ENCODE results near the gene MAP3K9. TPM values are rescaled to one million over a fixed set of nuclear protein-coding genes. Genes with fewer than 3 reads are reported as not detected.

The MAP3K9 gene
- total RNA-seq, 1 donor from 2014 or later: 13.0 TPM

GRCh38 chr14:70699646-70700045, 109.7 kb downstream of the MAP3K9 start:
- H3K27ac ChIP-seq (ENCODE audit: low read depth, low read length): no peak overlapping the region
- Mint-ChIP-seq H3K36me3 (ENCODE audit: low read depth, unreplicated experiment) (no peaks in the 10 kb centered on the region), H3K27ac (ENCODE audit: unreplicated experiment) (no peak overlapping the region), H3K9me3 (ENCODE audit: unreplicated experiment) (no peaks in the 10 kb centered on the region), H3K27me3 (ENCODE audit: low read depth, unreplicated experiment) (peaks cover 8% of the 10 kb centered on the region), H3K4me1 (ENCODE audit: low read depth, unreplicated experiment) (peaks cover 14% of the 10 kb centered on the region), H3K4me3 (ENCODE audit: unreplicated experiment) (no peak overlapping the region)
- no peaks in the 10 kb centered on the region for H3K4me1 ChIP-seq (ENCODE audit: insufficient read depth, low read length)
- no peak overlapping the region for H3K4me2 ChIP-seq (ENCODE audit: low read length)
- H3K27me3 ChIP-seq (ENCODE audit: insufficient read depth, low read length): no peaks in the 10 kb centered on the region
- H3K36me3 ChIP-seq (ENCODE audit: insufficient read depth, low read length): no peaks in the 10 kb centered on the region
- TF ChIP-seq, protein P1, sequence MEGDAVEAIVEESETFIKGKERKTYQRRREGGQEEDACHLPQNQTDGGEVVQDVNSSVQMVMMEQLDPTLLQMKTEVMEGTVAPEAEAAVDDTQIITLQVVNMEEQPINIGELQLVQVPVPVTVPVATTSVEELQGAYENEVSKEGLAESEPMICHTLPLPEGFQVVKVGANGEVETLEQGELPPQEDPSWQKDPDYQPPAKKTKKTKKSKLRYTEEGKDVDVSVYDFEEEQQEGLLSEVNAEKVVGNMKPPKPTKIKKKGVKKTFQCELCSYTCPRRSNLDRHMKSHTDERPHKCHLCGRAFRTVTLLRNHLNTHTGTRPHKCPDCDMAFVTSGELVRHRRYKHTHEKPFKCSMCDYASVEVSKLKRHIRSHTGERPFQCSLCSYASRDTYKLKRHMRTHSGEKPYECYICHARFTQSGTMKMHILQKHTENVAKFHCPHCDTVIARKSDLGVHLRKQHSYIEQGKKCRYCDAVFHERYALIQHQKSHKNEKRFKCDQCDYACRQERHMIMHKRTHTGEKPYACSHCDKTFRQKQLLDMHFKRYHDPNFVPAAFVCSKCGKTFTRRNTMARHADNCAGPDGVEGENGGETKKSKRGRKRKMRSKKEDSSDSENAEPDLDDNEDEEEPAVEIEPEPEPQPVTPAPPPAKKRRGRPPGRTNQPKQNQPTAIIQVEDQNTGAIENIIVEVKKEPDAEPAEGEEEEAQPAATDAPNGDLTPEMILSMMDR (IDR thresholded peaks at IDR 0.05; ENCODE audit: insufficient read depth, low read depth, low read length): no peak
- TF ChIP-seq EZH2 (IDR thresholded peaks at IDR 0.05; ENCODE audit: insufficient read depth, low read length): no peak
- H3K9me3 ChIP-seq (ENCODE audit: insufficient read depth, low read depth, low read length): no peaks in the 10 kb centered on the region
- no peaks in the 10 kb centered on the region for H4K20me1 ChIP-seq (ENCODE audit: insufficient read depth, low read length)
- no peak overlapping the region for H3K9ac ChIP-seq (ENCODE audit: low read length)
- H2AFZ ChIP-seq (ENCODE audit: low read depth, low read length): no peak overlapping the region
- H3K79me2 ChIP-seq (ENCODE audit: insufficient read depth, low read length): no peaks in the 10 kb centered on the region
- FAIRE-seq (no peak), DNase-seq (ENCODE audit: low read depth) (no peak)
- H3K4me3 ChIP-seq (ENCODE audit: insufficient read depth, low read depth, low read length): no peak overlapping the region

DNA sequence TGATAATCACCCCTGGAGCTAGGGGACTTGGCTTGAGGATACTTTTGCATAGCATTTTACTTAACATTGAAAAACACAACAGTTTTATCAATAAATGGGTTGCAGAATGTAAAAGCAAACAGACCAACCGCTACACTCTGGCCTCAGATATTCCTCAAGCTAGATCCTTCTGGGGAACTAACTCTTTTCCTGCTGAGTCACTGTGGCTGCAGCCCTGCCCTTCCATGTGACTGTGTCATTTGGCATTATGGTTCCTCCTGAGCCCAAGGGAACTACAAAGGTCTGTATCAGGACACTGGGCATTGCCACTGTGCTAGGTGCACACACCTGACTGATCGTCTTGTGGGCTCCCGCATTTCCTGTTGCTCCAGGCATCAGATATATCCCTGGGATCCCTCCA, 111.0 kb downstream of the MAP3K9 start:
- no peaks in the 10 kb centered on the region for H3K9me3 Mint-ChIP-seq (ENCODE audit: unreplicated experiment)
- H3K4me1 Mint-ChIP-seq (ENCODE audit: low read depth, unreplicated experiment): peaks cover 14% of the 10 kb centered on the region
- no peak overlapping the region for H3K4me3 Mint-ChIP-seq (ENCODE audit: unreplicated experiment)
- FAIRE-seq (no peak), DNase-seq (ENCODE audit: low read depth) (peak; percentile 48)
- H3K36me3 Mint-ChIP-seq (ENCODE audit: low read depth, unreplicated experiment): no peaks in the 10 kb centered on the region
- Histone ChIP-seq H3K4me2 (ENCODE audit: low read length) (no peak overlapping the region), H3K4me1 (ENCODE audit: insufficient read depth, low read length) (no peaks in the 10 kb centered on the region), H3K9me3 (ENCODE audit: insufficient read depth, low read depth, low read length) (no peaks in the 10 kb centered on the region), H3K79me2 (ENCODE audit: insufficient read depth, low read length) (no peaks in the 10 kb centered on the region), H3K27ac (ENCODE audit: low read depth, low read length) (no peak overlapping the region), H3K4me3 (ENCODE audit: insufficient read depth, low read depth, low read length) (no peak overlapping the region), H4K20me1 (ENCODE audit: insufficient read depth, low read length) (no peaks in the 10 kb centered on the region), H3K27me3 (ENCODE audit: insufficient read depth, low read length) (no peaks in the 10 kb centered on the region), H3K36me3 (ENCODE audit: insufficient read depth, low read length) (no peaks in the 10 kb centered on the region), H2AFZ (ENCODE audit: low read depth, low read length) (peak overlapping the region; percentile 1), H3K9ac (ENCODE audit: low read length) (no peak overlapping the region)
- H3K27ac Mint-ChIP-seq (ENCODE audit: unreplicated experiment): no peak overlapping the region
- TF ChIP-seq, protein P1 (IDR thresholded peaks at IDR 0.05; ENCODE audit: insufficient read depth, low read depth, low read length): no peak
- no peak for TF ChIP-seq EZH2 (IDR thresholded peaks at IDR 0.05; ENCODE audit: insufficient read depth, low read length)
- H3K27me3 Mint-ChIP-seq (ENCODE audit: low read depth, unreplicated experiment): peaks cover 7% of the 10 kb centered on the region

GRCh38 chr14:70697701-70698100, 111.6 kb downstream of the MAP3K9 start:
- no peaks in the 10 kb centered on the region for H3K9me3 ChIP-seq (ENCODE audit: insufficient read depth, low read depth, low read length)
- no peaks in the 10 kb centered on the region for H3K36me3 Mint-ChIP-seq (ENCODE audit: low read depth, unreplicated experiment)
- H3K4me2 ChIP-seq (ENCODE audit: low read length): no peak overlapping the region
- TF ChIP-seq EZH2 (IDR thresholded peaks at IDR 0.05; ENCODE audit: insufficient read depth, low read length): no peak
- TF ChIP-seq, protein P1 (IDR thresholded peaks at IDR 0.05; ENCODE audit: insufficient read depth, low read depth, low read length): no peak
- DNase-seq (ENCODE audit: low read depth) (no peak), FAIRE-seq (no peak)
- no peaks in the 10 kb centered on the region for H3K79me2 ChIP-seq (ENCODE audit: insufficient read depth, low read length)
- H3K4me3 ChIP-seq (ENCODE audit: insufficient read depth, low read depth, low read length): no peak overlapping the region
- peaks cover 14% of the 10 kb centered on the region for H3K4me1 Mint-ChIP-seq (ENCODE audit: low read depth, unreplicated experiment)
- H3K27ac ChIP-seq (ENCODE audit: low read depth, low read length): no peak overlapping the region
- no peak overlapping the region for H3K9ac ChIP-seq (ENCODE audit: low read length)
- H3K36me3 ChIP-seq (ENCODE audit: insufficient read depth, low read length): no peaks in the 10 kb centered on the region
- no peaks in the 10 kb centered on the region for H4K20me1 ChIP-seq (ENCODE audit: insufficient read depth, low read length)
- no peaks in the 10 kb centered on the region for H3K4me1 ChIP-seq (ENCODE audit: insufficient read depth, low read length)
- H3K9me3 Mint-ChIP-seq (ENCODE audit: unreplicated experiment): no peaks in the 10 kb centered on the region
- peaks cover 7% of the 10 kb centered on the region for H3K27me3 Mint-ChIP-seq (ENCODE audit: low read depth, unreplicated experiment)
- H3K4me3 Mint-ChIP-seq (ENCODE audit: unreplicated experiment): no peak overlapping the region
- H2AFZ ChIP-seq (ENCODE audit: low read depth, low read length): no peak overlapping the region
- no peak overlapping the region for H3K27ac Mint-ChIP-seq (ENCODE audit: unreplicated experiment)
- no peaks in the 10 kb centered on the region for H3K27me3 ChIP-seq (ENCODE audit: insufficient read depth, low read length)
